HEK293 (cell line): Measurements from ENCODE around the gene CDCP1.

Experiments
- CTCF ChIP-seq: fragments of 450-650 bp; formaldehyde crosslinking; IDR thresholded peaks from 2 replicates; pipeline ENCODE4 v1.5.1; 2016; ENCODE audit warnings: missing biosample characterization, missing genetic modification characterization
- EGR2 ChIP-seq: fragments of 450-650 bp; formaldehyde crosslinking; IDR thresholded peaks from 2 replicates; pipeline ENCODE4 v1.5.1; 2016; ENCODE audit warnings: low read depth, missing biosample characterization, missing genetic modification characterization
- KLF1 ChIP-seq: fragments of 450-650 bp; formaldehyde crosslinking; IDR thresholded peaks from 2 replicates; pipeline ENCODE4 v1.5.1; 2016; ENCODE audit warnings: missing biosample characterization, missing genetic modification characterization
- KLF16 ChIP-seq: fragments of 450-650 bp; formaldehyde crosslinking; IDR thresholded peaks from 2 replicates; pipeline ENCODE4 v1.5.1; 2017; ENCODE audit warnings: missing biosample characterization, missing genetic modification characterization
- MEIS1 ChIP-seq: sonication (generic); formaldehyde crosslinking; IDR thresholded peaks from 2 replicates; pipeline ENCODE4 v1.8.1; 2022; ENCODE audit warnings: missing genetic modification reagents, mild to moderate bottlenecking, borderline replicate concordance
- MYNN ChIP-seq: fragments of 450-650 bp; formaldehyde crosslinking; IDR thresholded peaks from 2 replicates; pipeline ENCODE4 v1.5.1; 2016; ENCODE audit warnings: missing biosample characterization, missing genetic modification characterization, borderline replicate concordance
- OSR2 ChIP-seq: fragments of 450-650 bp; formaldehyde crosslinking; IDR thresholded peaks from 2 replicates; pipeline ENCODE4 v1.5.1; 2016; ENCODE audit warnings: missing biosample characterization, missing genetic modification characterization
- ZBTB7A ChIP-seq: fragments of 450-650 bp; formaldehyde crosslinking; IDR thresholded peaks from 2 replicates; pipeline ENCODE4 v1.5.1; 2016; ENCODE audit warnings: low read depth, missing biosample characterization, missing genetic modification characterization
- ZBTB8A ChIP-seq: fragments of 450-650 bp; formaldehyde crosslinking; IDR thresholded peaks from 2 replicates; pipeline ENCODE4 v1.5.1; 2016; ENCODE audit warnings: missing biosample characterization, missing genetic modification characterization
- ZNF133 ChIP-seq: fragments of 450-650 bp; formaldehyde crosslinking; IDR thresholded peaks from 2 replicates; pipeline ENCODE4 v1.5.1; 2016; ENCODE audit warnings: missing biosample characterization, missing genetic modification characterization
- ZNF274 ChIP-seq, 2 experiments: fragments of 200-500 bp in 1 of 2; fragments of 450-650 bp in 1 of 2; sonication (Bioruptor generic) in 1 of 2; formaldehyde crosslinking in 1 of 2; IDR thresholded peaks; 2 replicates each; pipeline versions ENCODE4 v1.5.1 to v1.6.1; 2014 to 2016; ENCODE audit warnings: borderline replicate concordance in 1 of 2, inconsistent platforms in 1 of 2, low read length in 1 of 2, missing biosample characterization in 1 of 2, missing genetic modification characterization in 1 of 2
- ZSCAN30 ChIP-seq: fragments of 450-650 bp; IDR thresholded peaks from 2 replicates; pipeline ENCODE4 v1.5.1; 2018; ENCODE audit warnings: missing biosample characterization, mild to moderate bottlenecking, missing genetic modification characterization, moderate library complexity

GRCh38 chr3:45181496-45181895, 35.3 kb upstream of the CDCP1 start:
- TF ChIP-seq ZNF133 (tag by site-specific recombination) (no peak), MYNN (tag by site-specific recombination) (no peak), OSR2 (tag by site-specific recombination) (no peak), EGR2 (tag by site-specific recombination) (no peak), ZNF274 (IDR thresholded peaks at IDR 0.05; ENCODE audit: low read length) (no peak), ZNF274 (tag by site-specific recombination; IDR thresholded peaks at IDR 0.05; ENCODE audit: borderline replicate concordance) (no peak), CTCF (tag by site-specific recombination) (no peak), MEIS1 (CRISPR knock-in tag) (no peak), KLF16 (tag by site-specific recombination) (no peak), ZBTB7A (tag by site-specific recombination) (no peak), ZBTB8A (no peak), KLF1 (tag by site-specific recombination) (no peak), ZSCAN30 (tag by site-specific recombination) (no peak)
